HL-60 (cell line): ENCODE measurements around the gene SNAP23.

Experiments
- CTCF ChIP-seq: IDR thresholded peaks from one replicate; pipeline ENCODE4 v1.5.1; 2011; ENCODE audit warnings: low read length, control low read depth, inconsistent platforms; ENCODE audit not compliant: insufficient read depth
- POLR2AphosphoS5 ChIP-seq: IDR thresholded peaks from 2 replicates; pipeline ENCODE4 v1.6.1; 2012; ENCODE audit warnings: low read depth
- SPI1 ChIP-seq: IDR thresholded peaks from 2 replicates; pipeline ENCODE4 v1.6.1; 2012; ENCODE audit warnings: low read depth, mild to moderate bottlenecking, borderline replicate concordance
- TF ChIP-seq, protein P1 (sequence below): IDR thresholded peaks from 2 replicates; pipeline ENCODE4 v1.6.1; 2012; ENCODE audit warnings: low read depth; ENCODE audit not compliant: insufficient replicate concordance

DNA sequence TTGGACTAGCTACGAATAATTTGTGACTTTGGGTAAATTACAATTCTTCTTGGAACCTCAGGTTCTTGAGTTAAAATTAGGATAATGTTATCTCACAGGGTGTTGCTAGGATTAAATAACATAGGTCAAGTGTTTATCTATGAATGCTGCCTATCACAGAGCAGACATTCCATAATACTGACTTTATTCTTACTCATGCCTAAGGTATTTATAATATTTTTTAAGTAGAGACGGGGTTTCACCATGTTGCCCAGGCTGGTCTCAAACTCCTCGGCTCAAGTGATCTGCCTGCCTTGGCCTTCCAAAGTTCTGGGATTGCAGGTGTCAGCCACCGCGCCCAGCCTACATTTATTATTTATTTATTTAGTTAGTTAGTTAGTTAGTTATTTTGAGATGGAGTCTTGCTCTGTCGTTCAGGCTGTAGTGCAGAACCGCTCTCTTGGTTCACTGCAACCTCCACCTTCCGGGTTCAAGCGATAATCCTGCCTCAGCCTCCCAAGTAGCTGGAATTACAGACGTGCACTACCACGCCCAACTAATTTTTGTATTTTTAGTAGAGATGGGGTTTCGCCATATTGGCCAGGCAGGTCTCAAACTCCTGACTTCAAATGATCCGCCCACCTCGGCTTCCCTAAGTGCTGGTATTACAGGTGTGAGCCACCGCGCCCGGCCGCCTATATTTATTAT lies 3.8 kb upstream of the SNAP23 start:
- TF ChIP-seq CTCF = no peak
- no peak for TF ChIP-seq POLR2AphosphoS5
- TF ChIP-seq, protein P1, sequence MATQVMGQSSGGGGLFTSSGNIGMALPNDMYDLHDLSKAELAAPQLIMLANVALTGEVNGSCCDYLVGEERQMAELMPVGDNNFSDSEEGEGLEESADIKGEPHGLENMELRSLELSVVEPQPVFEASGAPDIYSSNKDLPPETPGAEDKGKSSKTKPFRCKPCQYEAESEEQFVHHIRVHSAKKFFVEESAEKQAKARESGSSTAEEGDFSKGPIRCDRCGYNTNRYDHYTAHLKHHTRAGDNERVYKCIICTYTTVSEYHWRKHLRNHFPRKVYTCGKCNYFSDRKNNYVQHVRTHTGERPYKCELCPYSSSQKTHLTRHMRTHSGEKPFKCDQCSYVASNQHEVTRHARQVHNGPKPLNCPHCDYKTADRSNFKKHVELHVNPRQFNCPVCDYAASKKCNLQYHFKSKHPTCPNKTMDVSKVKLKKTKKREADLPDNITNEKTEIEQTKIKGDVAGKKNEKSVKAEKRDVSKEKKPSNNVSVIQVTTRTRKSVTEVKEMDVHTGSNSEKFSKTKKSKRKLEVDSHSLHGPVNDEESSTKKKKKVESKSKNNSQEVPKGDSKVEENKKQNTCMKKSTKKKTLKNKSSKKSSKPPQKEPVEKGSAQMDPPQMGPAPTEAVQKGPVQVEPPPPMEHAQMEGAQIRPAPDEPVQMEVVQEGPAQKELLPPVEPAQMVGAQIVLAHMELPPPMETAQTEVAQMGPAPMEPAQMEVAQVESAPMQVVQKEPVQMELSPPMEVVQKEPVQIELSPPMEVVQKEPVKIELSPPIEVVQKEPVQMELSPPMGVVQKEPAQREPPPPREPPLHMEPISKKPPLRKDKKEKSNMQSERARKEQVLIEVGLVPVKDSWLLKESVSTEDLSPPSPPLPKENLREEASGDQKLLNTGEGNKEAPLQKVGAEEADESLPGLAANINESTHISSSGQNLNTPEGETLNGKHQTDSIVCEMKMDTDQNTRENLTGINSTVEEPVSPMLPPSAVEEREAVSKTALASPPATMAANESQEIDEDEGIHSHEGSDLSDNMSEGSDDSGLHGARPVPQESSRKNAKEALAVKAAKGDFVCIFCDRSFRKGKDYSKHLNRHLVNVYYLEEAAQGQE = no peak
- TF ChIP-seq SPI1 = no peak
